ENCODE measurements around the gene EXTL2.
A peak's percentile ranks its signal among the peaks of the same experiment; 100 is the strongest.
"Not testable (repeated sequence)": the region's sequence is repeated elsewhere in the genome, so short reads cannot be mapped to it uniquely, and the experiment has no call there.

EXTL2 gene, protein sequence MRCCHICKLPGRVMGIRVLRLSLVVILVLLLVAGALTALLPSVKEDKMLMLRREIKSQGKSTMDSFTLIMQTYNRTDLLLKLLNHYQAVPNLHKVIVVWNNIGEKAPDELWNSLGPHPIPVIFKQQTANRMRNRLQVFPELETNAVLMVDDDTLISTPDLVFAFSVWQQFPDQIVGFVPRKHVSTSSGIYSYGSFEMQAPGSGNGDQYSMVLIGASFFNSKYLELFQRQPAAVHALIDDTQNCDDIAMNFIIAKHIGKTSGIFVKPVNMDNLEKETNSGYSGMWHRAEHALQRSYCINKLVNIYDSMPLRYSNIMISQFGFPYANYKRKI

DNA sequence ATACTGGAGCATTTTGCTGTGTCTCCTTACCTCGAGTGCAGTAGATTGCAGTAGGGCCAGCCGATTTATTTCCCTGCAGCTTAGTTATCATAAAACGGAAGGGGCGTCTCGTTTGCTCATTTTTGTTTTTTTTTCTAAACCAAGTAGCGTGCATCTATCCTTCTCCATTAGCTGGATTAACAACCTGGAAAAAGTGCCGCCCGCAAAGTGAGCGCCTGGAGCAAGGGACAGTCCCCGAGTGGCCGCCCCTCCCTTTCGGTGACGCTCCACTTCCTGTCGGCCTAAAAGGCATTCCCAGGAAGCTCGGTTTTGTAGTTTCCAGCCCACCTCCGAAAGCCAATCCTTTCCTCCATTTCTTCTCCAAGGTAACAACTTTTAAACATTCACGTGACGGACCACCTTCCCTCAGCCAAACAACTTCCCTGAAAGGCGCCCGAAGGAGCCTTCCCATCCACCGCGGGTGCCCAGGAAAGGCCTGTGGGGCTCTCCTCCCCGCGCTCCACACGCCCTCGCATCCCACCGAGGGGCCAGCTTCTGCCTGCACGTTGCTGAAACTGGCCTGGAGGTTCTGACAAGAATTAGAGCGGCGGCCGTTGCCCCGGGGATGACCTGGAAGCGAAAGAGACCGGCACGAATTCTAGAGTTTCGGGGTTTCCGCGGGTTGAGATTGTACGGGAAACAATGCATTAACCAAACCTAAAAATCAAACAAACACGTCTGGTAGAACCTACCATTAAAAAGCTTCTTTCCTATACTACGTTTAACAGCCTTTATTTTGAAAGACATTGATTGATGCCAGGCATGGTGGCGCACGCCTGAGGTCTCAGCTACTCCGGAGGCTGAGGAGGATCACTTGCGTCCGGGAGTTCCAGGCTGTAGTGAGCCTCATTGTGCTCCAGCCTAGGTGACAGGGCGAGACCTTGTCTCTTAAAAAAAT lies at the start of gene EXTL2:
TSS of gene EXTL2 (minus strand) at position 240 of the 937 bp plus-strand sequence. CDS start 6,085 bp downstream, outside the sequence.
- DNase-seq, result peak; percentile 85 to 91

DNA sequence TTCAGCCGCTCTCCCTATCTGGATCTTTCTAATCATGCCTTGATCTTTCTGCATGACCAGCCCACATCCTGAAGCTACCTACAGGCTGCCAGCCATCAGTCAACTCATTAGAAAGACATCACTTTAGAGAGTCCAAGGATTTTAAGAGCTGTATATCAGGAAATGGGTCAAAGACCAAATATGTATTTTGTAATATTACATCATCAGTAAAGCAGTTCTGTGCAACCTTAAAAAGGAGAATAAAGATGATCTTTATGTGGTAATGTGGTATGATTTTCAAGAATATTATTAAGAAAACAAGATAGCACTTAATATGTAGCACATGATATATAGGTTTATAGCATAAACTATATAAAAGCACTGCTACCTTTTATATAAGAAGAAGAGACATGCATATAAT lies 48.9 kb upstream of the EXTL2 start:
- no peak for DNase-seq

DNA sequence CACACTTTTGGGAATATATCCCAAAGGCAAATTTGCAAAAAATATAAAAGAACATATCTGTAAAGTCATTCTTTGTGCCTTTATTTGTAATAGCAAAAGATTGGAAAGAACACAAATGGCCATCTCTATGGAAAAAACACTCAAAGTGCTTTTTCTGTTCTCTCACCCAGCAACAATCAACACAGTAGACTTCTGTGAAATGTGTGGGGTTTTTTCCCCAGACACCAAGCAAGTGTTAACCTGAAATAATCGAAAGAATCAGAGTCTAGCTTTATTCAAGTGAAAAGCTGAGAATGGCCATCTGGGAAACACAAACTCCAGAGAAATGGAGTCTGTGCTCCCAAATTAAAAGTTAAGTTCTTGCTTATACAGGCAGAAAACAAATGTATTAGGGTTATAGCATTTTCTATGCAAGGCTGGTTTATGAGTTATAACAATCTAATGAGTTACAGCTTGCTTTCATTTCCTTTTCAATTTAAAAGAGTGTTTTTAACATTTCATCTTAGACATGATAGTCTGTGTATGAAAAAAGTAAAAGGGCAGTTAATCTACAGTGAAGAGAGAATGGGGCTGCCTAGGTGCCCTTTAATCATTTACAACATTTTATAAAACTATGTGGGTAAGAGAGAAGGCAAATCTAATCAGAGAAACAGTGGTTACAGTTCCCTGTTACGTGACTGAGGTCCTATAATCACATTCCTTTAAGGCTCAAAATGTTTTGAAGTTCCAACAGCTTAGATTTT lies 47.8 kb upstream of the EXTL2 start:
- DNase-seq, result no peak

DNA sequence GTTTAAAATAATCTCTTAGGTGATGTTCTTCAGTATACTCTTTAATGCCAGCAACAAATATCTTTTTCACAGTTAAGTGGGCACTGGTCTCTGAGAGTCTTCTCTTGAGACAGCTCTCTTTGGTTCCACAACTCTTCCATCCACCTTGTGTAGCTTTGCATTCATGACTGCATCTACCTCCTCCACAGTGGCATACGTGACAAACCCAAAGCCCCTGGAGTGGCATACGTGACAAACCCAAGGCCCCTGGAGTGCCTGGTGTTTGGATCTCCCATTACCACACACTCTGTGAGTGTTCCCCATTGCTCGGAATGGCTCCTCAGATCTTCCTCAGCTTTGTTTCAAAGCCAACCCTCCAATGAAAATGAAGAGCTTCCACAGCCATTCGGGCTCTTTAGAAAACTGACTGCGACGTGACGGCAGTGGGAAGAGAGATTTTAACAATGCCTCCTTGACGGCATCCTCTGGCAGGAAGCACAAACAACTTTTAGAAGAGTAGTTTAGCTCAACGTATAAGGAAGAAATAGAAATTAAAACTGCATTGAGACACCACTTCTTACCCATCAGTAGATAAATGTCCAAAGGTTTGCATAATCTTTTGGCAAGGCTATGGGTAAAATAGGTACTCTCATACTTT lies 47.1 kb upstream of the EXTL2 start:
- no peak for DNase-seq

DNA sequence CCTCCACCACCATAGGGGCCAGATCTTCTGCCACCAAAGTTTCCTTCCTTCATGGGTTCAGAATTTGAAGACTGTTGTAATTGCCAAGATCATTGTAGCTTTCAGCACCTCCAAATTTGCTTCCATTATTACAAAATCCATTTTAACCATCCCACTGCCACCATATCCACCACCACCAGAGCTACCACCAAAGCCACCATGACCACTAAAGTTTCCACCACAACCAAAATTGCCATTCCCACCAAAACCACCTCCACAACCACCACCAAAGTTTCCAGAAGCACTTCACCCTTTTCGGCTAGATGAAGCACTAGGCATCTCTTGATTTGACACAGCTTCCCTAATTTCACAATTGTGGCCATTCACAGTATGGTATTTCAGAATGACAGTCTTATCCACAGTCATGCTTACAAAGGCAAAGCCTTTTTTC lies 46.5 kb upstream of the EXTL2 start:
- no peak for DNase-seq

DNA sequence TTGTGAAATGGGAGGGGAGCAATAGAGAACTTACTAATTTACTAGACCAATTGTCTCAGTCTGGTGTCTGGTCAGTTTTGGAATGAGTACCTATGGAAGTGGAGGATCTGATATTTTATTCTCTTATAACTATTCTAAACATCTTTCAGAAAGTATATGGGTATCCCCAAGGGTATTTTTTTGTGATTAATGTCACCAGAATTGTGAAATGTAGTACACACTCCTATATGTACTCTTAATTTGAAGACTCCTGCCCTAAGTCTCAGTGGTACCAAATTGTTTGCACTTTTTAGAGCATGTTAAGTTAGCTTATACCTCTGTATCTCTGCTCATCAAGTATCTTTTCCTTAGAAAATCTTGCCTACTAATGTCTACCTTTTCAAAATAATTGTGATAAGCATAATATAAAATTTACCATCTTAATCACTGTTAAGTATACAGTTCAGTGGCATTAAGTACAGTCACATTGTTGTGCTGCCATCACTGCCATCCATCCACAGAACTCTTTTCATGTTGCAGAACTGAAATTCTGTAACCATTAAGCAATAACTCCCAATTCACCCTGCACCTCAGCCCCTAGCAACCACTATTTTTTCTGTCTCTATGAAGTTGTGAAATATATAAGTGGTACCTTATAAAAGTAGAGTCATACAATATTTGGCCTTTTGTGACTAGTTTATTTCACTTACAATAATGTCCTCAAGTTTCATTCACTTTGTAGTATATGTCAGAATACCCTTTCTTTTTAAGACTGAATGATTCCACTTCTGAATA lies 41.7 kb upstream of the EXTL2 start:
- DNase-seq, result no peak

DNA sequence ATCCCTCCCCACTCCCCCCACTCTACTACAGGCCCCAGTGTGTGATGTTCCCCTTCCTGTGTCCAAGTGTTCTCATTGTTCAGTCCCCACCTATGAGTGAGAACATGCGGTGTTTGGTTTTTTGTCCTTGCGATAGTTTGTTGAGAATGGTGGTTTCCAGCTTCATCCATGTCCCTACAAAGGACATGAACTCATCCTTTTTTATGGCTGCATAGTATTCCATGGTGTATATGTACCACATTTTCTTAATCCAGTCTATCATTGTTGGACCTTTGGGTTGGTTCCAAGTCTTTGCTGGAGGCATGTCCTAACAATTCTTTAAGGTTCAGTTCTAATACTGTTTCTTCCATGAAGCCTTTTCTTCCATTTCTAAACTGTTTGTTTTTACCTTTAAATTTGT lies 38.9 kb upstream of the EXTL2 start:
- DNase-seq, result not testable (repeated sequence)

DNA sequence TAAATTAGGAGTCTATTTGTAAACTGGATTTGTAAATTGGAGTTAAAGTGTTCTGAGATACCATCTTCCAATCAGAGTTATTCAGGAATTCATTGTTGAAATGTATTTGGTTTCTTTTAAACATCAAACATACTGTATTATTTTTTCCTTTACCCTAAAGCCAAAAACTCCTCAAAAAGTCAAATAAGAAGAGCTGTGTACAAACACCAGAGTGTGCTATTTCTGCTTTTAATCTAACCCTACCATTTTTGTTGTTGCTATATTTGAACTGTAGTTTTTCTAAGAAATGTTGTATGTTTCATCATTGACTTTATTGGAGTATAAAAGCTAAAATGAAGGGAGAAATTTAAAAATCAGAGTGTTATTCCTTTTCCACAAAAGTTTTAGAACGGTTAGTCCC lies 37.1 kb upstream of the EXTL2 start:
- no peak for DNase-seq

DNA sequence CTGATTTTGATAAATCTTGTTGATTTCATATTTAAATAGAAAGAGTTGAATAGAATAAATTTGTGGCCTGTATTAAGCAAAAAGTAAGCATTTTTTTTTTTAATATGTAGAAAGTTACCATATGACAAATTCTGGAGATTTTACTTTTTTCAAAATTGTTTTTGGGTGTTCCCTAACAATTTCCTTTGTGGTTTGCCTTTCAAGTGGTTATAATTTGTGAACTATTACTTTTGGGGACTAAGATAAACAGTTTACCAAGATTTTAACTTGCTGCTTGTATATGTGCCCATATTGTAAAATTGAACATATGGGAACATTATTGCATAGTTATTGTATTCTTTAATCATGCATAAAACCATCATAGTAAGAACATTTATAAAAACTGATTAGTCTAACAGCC lies 35.9 kb upstream of the EXTL2 start:
- no peak for DNase-seq

DNA sequence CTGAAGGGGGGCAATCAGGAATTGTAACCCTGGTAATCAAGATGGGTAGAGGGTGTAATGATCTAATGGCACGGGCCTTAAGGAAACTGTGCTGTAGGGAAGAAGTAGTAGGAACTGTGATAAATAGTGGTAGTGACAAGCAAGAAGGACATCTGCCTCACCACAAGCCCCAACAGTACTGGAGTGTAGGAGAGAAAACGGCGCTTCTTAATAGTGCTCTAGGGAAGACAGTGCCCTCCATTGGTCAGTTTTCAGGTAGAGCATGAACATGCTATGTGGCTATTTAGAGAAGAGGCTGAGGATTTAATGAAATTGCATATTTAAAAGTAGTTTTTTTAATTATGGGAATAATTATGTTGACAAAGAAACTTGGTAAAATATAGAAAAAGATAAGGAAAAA lies 33.5 kb upstream of the EXTL2 start:
- DNase-seq, result no peak

DNA sequence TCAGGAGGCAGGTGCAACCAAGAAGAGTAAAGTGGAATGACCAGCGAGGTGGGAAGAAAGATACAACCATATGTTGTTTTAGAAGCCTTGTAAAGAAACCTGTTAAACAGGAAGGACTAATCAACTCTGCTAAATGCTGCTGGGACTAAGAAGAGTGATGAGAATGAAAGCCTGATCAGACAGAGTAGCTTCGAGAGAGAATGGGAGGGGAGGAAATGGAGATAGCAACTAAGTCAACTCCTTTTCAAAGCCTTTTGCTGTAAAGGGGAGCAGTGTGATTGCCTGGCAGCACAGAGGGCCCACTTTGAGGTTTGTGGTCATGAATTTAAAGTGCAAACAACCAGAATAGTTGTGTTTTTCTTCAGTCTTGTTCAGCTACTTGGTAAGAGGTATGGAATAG lies 32.6 kb upstream of the EXTL2 start:
- no peak for DNase-seq

DNA sequence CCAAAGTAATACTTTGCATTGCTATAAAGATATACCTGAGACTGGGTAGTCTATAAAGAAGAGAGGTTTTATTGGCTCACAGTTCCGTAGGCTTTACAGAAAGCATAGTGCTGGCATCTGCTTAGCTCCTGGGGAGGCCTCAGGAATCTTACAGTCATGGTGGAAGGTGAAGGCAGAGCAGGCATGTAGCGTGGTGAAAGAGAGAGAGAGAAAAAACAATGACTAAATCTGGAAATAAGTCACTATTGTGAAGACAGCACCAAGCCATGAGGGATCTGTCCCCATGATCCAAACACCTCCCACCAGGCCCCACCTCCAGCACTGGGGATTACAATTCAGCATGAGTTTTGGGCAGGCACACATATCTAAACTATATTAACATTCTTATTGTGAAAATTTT lies 31.6 kb upstream of the EXTL2 start:
- no peak for DNase-seq

DNA sequence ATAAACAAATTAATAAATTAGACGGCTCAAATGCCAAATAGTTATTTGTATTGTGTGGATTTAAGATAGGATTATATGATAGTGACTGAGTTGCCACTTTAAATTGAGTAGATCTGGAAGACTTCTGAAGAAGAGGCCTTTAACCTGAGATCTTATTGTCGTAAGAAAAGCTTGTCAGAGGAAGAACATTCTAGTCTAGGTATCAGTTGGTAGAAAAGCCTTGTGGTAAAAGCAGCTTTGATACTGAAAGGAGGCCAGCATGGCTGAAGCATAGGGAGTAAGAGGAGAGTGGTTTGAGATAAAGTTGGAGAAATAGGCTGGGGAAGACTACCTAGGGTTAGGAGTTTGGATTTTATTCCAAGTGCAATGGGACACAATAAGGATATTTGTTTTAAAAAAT lies 30.3 kb upstream of the EXTL2 start:
- no peak for DNase-seq

DNA sequence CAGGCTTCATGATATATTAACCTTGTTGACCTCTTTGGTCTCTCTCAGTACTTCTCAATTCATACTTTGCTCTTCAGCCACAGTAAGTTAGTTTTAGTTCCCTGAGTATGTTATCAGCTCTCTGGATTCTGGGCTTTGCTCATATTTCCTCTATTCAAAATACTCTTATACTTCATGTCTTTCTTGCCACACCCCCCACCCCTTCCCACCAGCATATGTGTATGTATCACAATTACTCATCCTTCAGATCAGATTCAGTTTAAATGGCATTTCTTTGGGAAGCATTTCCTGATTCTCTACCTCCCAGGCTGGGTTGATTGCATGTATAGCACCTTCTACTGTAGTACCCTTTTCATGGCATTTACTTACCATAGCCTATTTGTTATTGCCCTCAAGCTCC lies 29.6 kb upstream of the EXTL2 start:
- no peak for DNase-seq

DNA sequence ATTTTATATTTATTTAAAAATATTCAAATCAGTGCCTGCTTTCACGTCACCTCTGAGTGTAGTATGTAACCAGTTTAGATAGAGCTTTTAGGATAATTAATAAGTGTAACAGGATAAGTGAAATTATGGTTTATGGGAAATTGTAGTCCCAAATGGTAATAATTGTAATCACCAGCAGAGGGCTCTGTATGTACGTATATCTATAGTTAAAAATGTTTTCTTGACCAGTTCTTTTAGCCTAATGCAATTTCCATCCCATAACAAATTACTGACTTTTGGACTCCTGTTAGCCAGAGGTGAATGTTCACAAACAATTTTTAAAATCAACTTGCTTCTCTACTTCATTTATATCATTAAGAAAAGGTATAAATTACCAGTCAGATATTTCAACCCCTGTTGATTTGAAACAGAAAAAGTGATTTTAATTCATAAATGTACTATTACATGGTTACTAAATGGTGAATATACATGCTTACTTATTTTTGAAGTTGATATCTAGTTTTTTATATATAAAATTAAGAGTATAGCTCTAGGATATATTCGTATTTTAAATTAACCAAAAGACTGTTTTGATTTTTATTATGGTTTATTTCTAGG lies 26.6 kb upstream of the EXTL2 start:
- peak; percentile 34 to 46 for DNase-seq

DNA sequence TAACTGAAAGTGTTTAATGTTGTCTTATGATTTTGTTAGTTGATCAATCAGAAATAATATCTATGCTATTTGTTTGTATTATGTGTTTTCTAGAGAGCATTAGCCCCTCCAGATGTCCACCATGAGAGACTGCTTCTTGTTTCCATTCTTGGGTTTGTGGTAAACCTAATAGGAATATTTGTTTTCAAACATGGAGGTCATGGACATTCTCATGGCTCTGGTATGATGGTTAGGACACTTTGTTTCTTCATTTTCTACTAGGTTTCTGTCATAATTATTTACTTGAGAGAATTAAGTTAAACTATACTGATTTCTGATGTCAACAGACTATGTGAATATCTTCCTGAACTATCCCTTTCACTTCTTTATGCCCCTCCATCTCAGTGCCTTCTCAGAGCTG lies 17.4 kb upstream of the EXTL2 start:
- DNase-seq, result no peak

DNA sequence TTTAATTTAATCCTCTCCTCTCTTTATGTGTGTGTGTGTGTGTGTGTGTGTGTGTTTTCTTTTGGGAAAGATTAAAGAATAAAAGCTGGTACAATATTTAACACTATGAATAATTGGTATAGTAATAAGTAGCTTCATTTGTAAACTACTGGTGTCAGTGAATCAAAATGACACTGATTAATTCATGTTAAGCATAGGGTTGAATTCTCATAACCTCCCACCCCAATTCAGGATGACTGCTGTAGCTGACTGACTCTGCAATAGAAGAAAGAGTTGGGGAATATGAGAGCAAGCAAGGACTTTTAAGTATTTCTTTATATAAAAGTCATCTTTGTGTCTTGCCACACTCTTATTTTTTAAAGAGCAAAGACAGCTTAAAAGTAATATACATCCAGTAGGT lies 14.4 kb upstream of the EXTL2 start:
- no peak for DNase-seq

DNA sequence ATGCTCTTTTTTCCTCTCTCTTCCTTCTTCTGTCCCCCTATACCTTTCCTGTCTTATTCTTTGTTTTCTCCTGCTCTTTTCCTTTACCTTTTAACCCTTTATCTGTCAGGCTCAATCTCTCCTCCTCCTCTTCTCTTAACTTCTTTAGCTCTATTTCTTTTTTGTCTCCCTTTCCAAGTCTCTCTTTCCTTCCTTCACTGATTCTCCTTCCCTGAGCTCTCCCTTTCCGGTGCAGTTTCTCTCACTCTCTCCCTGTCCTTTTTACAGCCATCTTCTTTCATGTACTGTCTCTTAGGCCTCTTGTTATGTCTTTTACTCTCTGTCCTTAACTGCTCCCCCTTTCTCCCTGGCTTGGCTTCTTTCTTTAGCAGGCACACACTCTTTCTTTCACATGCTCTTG lies 13.2 kb upstream of the EXTL2 start:
- no peak for DNase-seq

DNA sequence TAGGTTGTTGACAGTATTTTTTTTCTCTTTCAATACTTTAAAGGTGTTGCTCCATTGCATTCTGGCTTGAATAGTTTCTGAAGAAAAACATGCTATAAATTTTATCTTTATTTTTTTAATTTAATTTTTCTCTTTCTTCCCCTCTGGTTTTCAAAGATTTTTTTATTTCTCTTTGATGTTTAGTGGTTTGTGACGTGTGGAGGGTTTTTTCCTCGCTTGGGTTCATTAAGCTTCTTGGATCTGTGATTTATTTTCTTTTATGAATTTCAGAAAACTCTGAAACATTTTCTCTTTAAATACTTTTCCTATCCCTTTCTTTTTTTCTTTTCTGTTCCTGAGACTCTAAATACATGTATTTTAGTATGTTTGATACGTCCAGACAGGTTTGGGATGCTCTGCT lies 10.5 kb upstream of the EXTL2 start:
- DNase-seq, result no peak

DNA sequence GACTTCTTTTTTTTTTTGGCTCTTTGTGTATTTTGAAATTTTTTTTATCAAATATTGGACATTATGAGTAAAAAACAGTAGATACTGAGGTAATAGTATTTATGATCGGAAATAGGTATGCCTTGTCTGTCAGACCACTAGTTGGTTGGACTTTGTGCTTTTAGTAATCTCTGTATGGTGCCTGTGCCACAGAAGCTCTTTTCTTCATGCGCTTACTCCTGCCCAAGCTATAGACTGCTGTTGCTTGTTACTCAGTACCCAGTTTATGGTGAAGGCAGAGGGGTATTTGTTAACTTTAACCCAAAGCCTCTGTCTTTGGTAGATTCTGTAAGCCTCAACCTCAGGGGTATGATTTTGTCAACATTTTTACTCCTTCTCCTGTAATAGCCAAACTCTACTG lies 9.9 kb upstream of the EXTL2 start:
- DNase-seq, result no peak

DNA sequence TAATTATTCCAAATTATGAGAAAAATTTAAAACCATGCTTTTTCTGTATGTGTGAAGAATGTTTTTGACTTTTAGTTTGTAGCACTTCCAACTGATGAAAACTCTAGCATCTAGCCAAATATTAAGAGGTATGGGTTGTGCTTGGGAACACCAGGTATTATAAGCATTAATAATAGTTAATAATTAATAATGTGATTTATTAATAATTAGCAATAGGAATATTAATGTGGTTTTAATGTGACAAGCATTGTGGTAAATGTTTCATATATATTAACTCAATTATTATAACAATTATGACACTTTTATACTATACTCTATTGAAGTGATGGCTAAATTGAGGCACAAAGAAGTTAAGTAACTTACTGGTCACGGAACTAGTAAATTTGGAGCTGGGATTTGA lies 9.1 kb upstream of the EXTL2 start:
- no peak for DNase-seq

DNA sequence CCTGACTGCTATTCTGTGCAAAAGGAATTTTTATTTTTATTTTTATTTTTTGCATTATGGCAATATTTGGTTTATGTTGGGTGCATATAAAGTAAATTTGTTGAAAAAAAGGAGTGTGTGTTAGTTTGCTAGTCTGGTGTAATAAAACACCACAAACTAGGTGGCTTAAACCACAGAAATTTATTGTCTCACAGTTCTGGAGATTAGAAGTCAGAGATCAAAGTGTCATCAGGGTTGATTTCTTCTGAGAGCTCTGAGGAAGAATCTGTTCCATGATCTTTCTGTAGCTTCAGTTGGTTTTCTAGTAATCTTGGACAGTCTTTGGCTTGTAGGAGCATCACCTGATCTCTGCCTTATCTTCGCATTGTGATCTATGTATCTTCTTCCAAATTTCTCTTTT lies 7.7 kb upstream of the EXTL2 start:
- DNase-seq, result no peak

Measured in NCI-H2081 (cell line).